ENCODE data around the gene DACH1.

DNA sequence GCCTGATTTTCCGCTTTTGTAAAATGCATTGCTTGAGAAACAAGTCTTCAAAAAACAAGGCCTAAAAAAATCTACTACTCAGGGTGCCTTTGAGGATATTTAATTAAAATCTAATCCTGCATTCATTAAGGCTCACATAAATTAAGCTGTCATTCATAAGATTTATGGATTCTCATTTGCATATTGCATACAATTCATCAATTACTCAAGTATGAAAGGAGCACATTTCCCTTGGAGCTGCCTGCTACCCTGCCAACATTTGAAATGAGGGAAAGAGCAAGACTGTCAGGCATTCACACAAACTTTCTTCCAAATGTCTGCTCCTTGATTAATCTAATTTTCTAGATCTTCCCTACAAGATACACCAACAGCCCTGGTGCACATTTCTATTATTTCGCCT is 140.0 kb downstream of the DACH1 start:
- TF ChIP-seq, protein P1, sequence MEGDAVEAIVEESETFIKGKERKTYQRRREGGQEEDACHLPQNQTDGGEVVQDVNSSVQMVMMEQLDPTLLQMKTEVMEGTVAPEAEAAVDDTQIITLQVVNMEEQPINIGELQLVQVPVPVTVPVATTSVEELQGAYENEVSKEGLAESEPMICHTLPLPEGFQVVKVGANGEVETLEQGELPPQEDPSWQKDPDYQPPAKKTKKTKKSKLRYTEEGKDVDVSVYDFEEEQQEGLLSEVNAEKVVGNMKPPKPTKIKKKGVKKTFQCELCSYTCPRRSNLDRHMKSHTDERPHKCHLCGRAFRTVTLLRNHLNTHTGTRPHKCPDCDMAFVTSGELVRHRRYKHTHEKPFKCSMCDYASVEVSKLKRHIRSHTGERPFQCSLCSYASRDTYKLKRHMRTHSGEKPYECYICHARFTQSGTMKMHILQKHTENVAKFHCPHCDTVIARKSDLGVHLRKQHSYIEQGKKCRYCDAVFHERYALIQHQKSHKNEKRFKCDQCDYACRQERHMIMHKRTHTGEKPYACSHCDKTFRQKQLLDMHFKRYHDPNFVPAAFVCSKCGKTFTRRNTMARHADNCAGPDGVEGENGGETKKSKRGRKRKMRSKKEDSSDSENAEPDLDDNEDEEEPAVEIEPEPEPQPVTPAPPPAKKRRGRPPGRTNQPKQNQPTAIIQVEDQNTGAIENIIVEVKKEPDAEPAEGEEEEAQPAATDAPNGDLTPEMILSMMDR (IDR thresholded peaks at IDR 0.05): no peak
- TF ChIP-seq POLR2A (IDR thresholded peaks at IDR 0.05): no peak
